NCI-H748 (cell line): ENCODE results near the gene CEP170B.
"Not testable (repeated sequence)": the region's sequence is repeated elsewhere in the genome, so short reads cannot be mapped to it uniquely, and the experiment has no call there.

Experiments
- DNase-seq: peaks from one replicate; lab custom pipeline; 2025; ENCODE audit not compliant: unreplicated experiment; lab: John Stamatoyannopoulos, UW

The CEP170B gene

DNA sequence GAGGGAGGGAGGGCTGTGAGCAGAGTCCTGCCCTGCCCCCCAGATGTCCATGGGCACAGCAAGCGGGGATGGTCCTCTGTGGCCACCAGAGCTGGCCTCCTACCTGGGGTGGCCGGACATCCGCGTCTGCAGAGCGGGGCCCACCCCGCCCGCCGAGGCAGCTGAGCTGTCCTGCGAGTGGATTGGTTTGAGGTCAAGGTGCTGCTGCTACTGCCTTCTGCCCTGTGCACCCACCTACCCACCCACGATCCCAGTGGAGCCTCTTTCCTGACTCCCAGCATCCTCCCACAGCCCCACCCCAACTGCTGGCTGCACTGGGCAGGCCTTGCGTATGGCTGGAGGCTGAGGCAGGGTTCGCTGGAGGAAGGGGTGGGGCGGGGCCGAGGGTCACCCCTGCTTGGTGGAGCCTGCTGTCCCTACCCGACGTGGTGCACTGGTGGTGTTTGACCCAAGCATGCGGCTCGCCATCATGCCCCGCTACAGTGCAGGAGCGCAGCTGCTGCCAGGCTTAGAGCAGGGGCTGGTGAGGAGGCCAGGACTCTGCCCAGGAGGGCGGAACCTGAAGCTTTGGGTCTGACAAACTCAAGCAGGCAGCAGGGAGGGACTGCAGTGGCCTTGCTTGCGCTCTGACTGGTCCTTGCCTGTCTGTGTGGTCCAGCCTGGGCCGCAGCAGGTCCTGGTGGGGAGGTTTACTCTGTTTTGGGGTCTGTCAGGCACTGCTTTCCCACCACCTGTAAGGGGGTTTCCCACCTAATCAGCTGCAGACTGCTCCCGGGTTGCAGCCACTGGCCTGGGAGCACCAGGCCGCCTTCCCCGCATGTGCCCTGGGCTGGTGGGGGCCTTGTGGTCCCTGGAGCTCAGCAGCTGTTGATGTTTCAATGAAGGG is 23.7 kb downstream of the CEP170B start:
- no peak for DNase-seq

DNA sequence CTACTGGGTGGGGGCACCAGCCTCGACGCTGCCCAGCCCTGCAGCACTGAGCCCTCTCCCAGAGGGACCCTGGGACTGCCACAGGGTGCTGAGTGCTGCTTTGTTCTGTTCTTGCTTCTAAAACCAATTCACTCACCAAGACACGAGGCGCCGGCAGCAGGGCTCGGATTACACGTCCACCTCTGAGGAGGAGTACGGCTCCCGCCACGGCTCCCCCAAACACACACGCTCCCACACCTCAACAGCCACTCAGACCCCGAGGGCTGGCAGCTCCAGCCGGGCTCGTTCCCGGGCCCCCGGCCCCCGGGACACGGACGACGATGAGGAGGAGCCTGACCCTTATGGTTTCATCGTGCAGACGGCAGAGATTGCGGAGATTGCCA is 24.3 kb downstream of the CEP170B start:
- no peak for DNase-seq

GRCh38 chr14:104890292-104890691 is 25.2 kb downstream of the CEP170B start:
- not testable (repeated sequence) for DNase-seq

DNA sequence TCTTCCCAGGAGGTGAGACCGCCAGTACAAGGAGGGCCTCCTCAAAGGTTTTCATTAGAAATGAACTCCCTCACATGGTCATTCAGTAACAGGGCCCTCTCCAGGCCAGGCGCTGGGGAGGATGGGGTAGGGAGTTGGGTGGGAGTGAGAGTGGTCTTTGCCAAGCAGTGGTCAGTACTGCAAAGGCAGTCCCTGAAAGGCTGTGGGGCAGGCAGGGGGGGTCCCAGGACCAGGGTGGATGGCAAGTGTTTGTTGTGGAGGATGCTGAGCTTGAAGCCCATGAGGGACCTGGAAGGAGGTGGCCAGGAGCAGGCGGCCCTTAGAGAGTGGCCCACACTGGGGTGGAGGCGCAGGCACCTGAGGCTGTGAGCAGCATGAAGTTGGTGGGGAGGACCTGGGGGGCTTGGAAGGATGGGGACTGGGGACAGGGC is 26.1 kb downstream of the CEP170B start:
- no peak for DNase-seq

DNA sequence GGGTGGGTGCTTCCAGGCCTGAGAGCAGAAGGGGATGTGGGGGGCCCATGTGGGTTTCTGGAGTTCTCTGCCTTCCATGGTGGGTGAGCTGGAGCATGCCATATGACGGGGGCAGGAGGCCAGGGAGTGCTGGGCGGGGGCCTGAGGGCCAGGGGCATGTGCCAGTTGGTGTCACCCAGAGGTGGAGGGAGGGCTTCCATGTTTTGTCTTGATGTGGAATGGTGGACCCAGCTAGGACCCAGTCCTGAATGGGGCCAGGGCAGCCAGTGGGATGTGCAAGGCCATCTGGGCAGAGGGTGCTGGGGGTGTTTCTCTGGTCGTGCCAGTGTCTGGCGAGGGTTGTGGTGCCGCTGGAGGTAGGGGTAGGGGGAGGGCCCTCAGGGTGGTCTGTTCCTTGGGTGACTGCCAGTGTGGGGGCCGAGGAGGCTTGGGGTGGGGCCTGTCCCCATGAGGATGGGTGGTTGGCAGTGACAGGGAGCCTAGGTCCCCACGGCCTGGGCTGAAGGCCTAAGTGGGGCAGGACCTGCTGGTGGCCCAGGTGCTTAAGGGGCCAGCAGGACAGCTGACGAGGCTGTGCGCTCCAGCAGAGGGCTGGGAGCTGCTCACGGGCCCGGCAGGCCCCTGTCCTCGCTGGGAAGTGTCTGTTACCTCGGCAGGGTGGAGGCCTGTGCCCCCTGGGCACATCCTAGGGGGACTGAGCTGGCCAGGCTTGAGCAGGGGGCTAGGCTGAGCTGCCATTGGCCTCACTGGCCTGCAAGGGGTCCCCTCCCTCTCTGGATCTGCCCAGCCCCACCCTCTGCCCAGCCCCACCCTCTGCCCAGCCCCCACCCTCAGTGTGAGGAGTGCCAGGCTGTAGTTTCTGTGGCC is 26.8 kb downstream of the CEP170B start:
- DNase-seq: no peak

GRCh38 chr14:104892531-104893434 is 27.7 kb downstream of the CEP170B start:
- DNase-seq: no peak

DNA sequence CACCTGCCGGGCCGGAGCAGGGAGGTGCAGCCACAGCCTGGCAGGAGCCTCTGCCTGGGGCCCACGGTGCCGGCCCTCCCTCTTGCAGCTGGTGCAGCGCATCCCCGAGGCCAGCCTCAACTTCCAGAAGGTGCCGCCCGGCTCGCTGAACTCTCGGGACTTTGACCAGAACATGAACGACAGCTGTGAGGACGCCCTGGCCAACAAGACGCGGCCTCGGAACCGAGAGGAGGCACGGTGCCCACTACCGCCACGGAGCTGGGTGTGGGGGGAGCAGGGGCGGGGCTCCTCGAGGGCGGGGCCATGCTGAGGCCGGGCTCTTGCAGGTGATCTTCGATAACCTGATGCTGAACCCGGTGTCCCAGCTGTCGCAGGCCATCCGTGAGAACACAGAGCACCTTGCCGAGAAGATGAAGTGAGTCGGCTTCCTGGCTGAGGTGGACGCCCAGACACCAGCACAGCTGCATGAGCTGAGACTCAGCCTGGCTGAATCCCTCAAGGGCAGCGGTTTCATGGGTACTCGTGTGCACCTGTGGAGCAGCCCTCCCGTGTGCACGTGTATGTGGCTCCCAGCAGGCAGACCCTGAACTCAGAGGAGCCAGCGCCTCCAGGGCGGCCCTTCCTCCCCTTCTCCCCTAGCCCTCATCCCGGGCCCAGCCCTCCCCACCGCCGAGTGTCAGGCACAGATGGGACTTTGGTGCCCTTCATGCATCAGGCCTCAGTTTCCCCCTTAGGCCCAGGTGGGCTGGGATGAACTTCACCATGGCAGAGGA is 28.6 kb downstream of the CEP170B start:
- no peak for DNase-seq

DNA sequence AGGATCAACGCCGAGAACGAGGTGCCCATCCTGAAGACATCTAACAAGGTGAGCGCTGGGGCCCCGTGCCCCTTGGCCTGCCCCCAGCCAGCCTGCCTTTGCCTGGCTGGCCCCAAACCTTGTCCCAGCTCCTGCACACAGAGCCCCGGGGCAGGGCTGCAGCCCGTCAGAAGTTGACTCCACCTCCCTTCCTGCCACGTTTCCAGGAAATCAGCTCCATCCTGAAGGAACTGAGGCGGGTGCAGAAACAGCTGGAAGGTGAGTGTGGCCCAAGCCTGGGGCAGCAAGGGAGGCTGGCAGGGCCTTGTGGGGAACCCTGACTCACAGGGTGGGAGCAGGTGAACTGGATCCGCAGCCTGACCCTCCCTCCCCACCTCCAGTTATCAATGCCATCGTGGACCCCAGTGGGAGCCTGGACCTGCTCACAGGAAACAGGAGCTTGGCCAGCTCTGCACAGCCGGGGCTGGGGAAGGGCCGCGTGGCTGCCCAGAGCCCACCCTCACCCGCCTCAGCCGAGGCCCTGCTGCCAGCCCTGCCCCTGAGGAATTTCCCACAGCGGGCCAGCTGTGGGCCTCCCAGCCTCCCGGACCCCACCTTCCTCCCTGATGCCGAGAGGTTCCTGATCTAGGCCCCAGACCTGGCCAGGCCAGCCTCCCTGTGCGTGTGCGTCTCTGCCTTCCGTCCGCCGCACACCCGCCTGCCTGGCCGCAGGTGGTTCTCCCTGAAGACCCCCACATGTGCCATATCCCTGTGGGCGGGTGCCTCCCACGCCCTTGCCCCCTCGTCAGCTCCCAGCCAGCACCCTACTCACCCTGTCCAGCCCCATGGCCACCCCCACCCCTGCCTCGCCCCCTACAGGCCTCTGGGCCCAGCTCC is 29.5 kb downstream of the CEP170B start:
- DNase-seq: no peak

DNA sequence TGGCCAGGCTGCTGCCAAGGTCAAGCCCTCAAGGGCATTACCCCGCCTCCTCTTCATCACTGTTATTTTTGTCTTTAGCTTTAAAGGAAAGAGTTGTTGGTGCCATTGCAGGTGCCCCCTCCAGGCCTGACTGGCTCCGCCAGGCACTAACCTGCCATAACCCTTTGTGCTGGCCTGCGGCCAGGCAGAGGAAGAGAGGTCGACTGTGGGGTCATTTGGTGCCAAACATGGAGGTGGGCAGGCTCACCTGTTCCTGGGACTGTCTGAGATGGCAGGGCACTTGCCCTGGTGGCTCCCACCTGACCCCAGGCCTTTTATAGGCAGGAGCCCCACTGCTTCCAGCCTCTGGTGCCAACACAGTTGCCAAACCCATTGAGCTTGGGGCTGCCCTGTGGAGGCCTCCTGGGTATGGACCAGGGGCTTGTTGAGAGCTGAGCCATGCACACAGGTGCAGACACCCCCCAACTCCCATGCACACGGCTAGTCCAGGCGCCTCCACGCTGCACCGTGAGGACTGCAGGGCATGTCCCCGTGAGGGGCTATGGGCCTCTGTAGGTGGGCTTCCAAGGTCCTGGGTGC is 30.2 kb downstream of the CEP170B start:
- no peak for DNase-seq

DNA sequence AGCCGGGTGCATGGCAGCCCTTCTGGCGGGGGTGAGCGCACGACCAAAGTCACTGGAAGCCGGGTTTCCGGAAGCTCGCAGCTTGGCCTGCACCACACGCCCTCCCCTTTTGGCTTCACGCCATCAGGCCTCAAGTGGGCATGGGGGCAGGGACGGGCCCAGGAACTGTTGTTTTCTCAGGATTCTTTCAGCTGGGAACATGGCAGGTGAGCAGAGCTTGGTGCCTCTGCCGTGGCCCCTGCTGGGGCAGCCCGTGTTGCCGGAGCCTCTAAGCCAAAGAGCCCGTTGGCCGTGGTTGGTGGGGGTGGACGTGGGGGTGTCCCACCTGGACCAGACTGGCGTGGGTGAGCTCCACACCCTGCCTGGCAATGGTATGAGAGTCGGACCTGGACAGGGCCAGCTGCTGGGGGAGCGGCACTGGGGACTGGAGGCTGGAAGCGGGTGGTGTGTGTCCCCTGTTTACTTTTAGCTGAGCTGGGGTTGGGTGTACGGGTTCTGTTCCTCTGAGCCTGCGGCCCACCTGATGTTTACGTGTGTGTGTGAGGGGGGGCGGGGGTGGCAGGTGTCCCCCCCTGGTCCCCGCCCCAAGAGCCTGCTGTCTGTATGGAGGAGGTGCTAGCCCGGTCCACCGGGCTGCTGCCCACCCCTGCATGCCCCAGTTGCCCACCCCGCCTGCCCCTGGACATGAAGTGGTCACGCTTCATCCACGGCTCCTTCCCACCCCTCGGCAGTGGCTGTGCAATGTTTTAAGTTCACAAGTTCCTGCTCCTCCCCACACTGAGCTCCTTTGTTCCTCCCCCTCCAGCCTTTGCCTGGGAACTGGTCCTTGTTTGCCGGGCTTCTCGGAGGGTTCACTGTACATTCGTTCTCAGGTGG is 31.0 kb downstream of the CEP170B start:
- DNase-seq: peak; percentile 78

DNA sequence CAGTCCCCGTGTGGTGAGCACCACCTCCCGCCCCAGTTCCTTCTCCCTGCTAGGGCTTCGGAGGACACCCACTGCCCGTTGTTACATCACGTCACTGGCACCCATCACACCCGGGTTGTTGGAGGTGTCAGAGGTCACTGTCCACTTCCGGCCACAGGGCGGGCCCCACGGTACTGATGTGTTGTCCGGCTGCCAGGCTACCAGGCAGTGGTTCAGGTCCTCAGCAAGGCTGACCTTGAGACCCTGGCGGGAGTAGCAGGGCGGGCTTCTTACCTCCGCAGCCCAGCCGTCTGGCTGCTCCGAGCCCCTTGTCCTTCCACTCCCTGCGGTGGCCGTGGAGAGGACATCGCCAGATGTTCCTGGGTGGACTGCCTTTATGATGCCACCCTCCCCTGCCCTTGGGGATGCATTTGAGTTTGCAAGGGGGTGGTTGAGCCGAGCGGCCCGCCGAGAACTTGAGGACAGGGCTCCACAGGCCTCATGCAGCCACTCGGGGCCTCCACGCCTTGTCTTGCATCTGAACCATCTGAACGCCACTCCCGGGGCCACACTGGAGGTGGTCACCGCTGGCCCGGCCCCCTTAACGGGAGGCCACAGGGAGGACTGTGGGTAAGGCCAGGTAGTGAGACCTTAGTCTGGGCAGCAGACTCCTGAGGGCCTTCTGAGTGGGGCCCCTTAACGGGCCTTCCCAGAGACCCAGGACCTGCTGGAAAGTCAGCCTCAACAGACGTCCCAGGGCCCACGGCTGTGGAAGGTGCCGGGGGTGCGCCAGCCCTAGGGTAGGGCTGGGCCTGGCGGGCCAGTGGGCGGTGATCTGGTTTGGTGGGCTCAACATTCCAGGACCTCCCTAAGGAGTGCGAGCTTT is 32.5 kb downstream of the CEP170B start:
- DNase-seq: no peak

DNA sequence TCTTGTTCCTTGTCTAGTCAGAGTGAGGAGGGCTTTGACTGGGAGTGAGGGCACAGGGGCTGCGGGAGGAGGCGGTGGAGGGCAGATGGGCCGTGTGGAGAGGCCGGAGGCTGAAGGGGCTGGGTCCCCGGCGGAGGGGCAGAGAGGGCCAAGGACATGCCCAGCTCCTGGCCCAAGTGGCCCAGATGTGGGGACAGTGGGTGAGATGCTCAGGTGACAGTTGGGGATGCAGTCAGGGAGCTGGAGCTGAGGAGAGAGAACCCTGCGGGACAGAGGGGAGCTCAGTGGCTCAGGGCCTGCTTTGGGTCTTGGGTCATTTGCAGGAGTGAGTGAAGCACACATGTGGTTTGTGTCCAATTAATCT is 33.1 kb downstream of the CEP170B start:
- DNase-seq: no peak

GRCh38 chr14:104898870-104899510 is 33.9 kb downstream of the CEP170B start:
- no peak for DNase-seq

- no peak for DNase-seq
These were observed 34.7 kb downstream of the CEP170B start for GRCh38 chr14:104899781-104900180.

- no peak for DNase-seq
These were observed 35.8 kb downstream of the CEP170B start for GRCh38 chr14:104900639-104901512.

- DNase-seq: no peak
These were observed 38.9 kb downstream of the CEP170B start for GRCh38 chr14:104903990-104904389.
